Measurements from ENCODE around the gene KRTAP1-3. TPM values are rescaled to one million over a fixed set of nuclear protein-coding genes. Genes with fewer than 3 reads are reported as not detected.

Gene KRTAP1-3
- total RNA-seq, 2 donors from 2014 or later: not detected

DNA sequence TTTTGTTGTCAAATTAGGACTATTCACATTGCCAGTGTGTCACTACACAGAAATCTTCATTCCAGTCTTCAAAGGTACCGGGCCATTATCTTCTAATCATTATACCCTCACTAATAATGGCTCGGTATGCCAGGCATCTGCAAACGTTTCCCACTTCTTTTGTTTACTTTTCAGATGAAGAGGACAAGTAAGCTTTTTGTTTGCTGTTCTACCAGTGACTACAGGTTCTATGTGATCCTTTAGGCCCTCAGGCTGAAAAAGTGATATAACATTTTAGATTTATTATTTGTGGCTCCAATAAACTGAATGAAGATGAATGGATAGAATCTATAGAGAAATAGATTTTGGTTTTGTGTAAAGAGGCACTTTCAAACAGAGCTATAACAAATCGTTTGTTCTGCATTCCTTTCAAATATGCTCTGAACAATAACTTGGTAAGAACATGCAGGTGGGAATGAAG lies 25.3 kb downstream of the KRTAP1-3 start:
- no peak overlapping the region for H3K4me3 ChIP-seq
- DNase-seq (no peak), ATAC-seq (peak; percentile 35)
- H3K4me1 ChIP-seq: no peaks in the 10 kb centered on the region
- H3K27me3 ChIP-seq: no peaks in the 10 kb centered on the region
- TF ChIP-seq, protein P1, sequence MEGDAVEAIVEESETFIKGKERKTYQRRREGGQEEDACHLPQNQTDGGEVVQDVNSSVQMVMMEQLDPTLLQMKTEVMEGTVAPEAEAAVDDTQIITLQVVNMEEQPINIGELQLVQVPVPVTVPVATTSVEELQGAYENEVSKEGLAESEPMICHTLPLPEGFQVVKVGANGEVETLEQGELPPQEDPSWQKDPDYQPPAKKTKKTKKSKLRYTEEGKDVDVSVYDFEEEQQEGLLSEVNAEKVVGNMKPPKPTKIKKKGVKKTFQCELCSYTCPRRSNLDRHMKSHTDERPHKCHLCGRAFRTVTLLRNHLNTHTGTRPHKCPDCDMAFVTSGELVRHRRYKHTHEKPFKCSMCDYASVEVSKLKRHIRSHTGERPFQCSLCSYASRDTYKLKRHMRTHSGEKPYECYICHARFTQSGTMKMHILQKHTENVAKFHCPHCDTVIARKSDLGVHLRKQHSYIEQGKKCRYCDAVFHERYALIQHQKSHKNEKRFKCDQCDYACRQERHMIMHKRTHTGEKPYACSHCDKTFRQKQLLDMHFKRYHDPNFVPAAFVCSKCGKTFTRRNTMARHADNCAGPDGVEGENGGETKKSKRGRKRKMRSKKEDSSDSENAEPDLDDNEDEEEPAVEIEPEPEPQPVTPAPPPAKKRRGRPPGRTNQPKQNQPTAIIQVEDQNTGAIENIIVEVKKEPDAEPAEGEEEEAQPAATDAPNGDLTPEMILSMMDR (IDR thresholded peaks at IDR 0.05): no peak
- TF ChIP-seq POLR2A (IDR thresholded peaks at IDR 0.05): no peak
- no peaks in the 10 kb centered on the region for H3K9me3 ChIP-seq
- intact Hi-C loops (cut with DNase I): no loop called here
- H3K27ac ChIP-seq: no peak overlapping the region
- H3K36me3 ChIP-seq (replicated peaks in 1 of 2; ENCODE audit: insufficient read depth in 1 of 2, low read depth in 2 of 2): no peaks in the 10 kb centered on the region
- WGBS, 2 donors: 26 to 27% methylated on average over 4 of the region's 4 CpGs

DNA sequence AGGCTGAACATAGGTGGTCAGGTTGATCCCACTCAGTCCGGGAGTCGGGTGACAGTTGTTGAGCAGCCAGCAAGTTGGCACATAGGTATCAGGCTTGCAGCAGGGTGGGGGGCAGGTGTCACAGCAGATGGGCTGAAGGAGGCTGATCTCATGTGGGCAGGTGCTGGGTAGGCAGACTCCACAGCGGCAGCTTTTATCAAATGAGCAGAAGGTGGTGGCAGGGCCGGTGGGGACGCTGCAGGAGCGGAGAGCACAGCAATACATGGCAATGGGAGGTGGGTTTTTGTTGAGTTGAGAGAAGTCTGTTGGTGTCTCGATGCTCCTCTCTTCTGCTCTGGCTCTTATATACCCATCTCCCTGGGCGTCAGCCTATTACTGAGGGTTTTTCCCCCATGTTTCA lies 25.9 kb downstream of the KRTAP1-3 start, which contains the start of gene KRTAP3-1:
Gene KRTAP3-1 (minus strand): TSS at position 318 of the 400 bp plus-strand sequence. CDS start 54 bp downstream, at position 264.
- ATAC-seq (no peak), DNase-seq (no peak)
- Histone ChIP-seq H3K27me3 (no peaks in the 10 kb centered on the region), H3K9me3 (no peaks in the 10 kb centered on the region), H3K36me3 (replicated peaks in 1 of 2; ENCODE audit: insufficient read depth in 1 of 2, low read depth in 2 of 2) (no peaks in the 10 kb centered on the region), H3K4me3 (no peak within 1 kb of the TSS), H3K27ac (no peak within 1 kb of the TSS), H3K4me1 (no peaks in the 10 kb centered on the region)
- intact Hi-C loops (cut with DNase I): no loop called here
- TF ChIP-seq POLR2A (IDR thresholded peaks at IDR 0.05): no peak
- TF ChIP-seq, protein P1 (IDR thresholded peaks at IDR 0.05): no peak
- 75% methylated on average over 8 of the region's 8 CpGs for WGBS, 2 donors

DNA sequence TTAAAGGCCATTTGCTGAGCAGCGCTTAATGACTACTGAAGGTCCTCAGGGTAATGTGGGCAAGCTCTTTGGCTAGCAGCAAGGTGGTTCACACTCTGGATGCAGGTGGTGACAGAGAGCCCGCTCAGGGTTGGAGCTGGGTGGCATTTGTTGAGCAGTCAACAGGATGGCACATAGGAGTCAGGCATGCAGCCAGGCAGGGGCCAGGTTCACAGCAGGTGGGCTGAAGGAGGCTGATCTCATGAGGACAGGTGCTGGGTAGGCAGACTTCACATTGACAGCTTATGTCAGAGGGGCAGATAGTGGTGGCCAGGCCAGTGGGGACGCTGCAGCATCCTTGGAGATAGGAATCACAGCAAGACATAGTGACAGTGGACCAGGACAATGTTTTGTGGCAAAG lies 30.3 kb downstream of the KRTAP1-3 start:
- intact Hi-C loops (cut with DNase I): no loop called here
- no peak overlapping the region for H3K4me3 ChIP-seq
- TF ChIP-seq POLR2A (IDR thresholded peaks at IDR 0.05): no peak
- TF ChIP-seq, protein P1 (IDR thresholded peaks at IDR 0.05): no peak
- ATAC-seq (no peak), DNase-seq (no peak)
- no peaks in the 10 kb centered on the region for H3K4me1 ChIP-seq
- no peaks in the 10 kb centered on the region for H3K36me3 ChIP-seq (replicated peaks in 1 of 2; ENCODE audit: insufficient read depth in 1 of 2, low read depth in 2 of 2)
- H3K27ac ChIP-seq: no peak overlapping the region
- H3K27me3 ChIP-seq: no peaks in the 10 kb centered on the region
- 78 to 93% methylated on average over 3 of the region's 3 CpGs for WGBS, 2 donors
- no peaks in the 10 kb centered on the region for H3K9me3 ChIP-seq

DNA sequence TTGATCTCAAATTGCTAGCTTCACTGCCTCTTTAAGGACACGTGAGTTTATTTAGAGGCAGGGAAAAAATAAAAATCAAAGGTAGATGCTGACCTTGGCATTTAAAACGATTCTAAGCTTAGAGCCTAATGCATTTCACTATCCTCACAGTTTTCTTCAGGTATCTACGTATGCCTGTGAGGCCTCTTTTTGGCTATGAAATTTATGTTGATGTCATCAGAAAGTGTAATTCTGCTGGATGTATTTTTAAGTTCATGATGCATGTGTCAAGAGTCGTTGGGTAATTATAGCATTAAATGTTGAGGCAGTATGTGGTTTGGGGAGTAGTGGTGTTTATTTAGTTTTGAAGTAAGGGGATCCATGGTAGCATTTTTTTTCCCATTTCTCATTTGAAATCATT lies 30.7 kb downstream of the KRTAP1-3 start:
- ATAC-seq: no peak
- no peaks in the 10 kb centered on the region for H3K36me3 ChIP-seq (replicated peaks in 1 of 2; ENCODE audit: insufficient read depth in 1 of 2, low read depth in 2 of 2)
- DNase-seq: no peak
- TF ChIP-seq, protein P1 (IDR thresholded peaks at IDR 0.05): no peak
- no peak for TF ChIP-seq POLR2A (IDR thresholded peaks at IDR 0.05)
- no peak overlapping the region for H3K4me3 ChIP-seq
- H3K27ac ChIP-seq: no peak overlapping the region
- H3K4me1 ChIP-seq: no peaks in the 10 kb centered on the region
- intact Hi-C loops (cut with DNase I): no loop called here
- H3K9me3 ChIP-seq: no peaks in the 10 kb centered on the region
- no peaks in the 10 kb centered on the region for H3K27me3 ChIP-seq
- 46 to 55% methylated on average over 4 of the region's 4 CpGs for WGBS, 2 donors

DNA sequence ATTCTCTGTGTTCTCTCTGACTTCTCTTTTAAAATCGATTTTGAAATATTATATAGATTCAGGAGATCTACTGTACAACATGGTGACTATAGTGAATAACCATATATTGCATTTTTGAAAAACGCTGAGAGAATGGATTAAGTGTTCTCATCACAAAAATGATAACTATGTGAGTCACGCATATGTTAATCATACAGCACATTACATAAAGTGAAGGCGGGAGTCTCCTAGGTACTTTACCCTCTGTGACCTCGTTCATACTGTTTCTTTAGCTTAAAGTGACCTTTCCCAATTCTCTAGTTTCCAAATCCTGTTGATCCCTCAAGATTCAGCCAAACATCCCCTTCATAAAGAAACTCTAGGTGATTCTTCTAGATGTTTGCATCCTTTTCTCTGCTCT lies 31.9 kb downstream of the KRTAP1-3 start:
- TF ChIP-seq, protein P1 (IDR thresholded peaks at IDR 0.05): no peak
- TF ChIP-seq POLR2A (IDR thresholded peaks at IDR 0.05): no peak
- intact Hi-C loops (cut with DNase I): no loop called here
- Histone ChIP-seq H3K27me3 (no peaks in the 10 kb centered on the region), H3K9me3 (no peaks in the 10 kb centered on the region), H3K36me3 (replicated peaks in 1 of 2; ENCODE audit: insufficient read depth in 1 of 2, low read depth in 2 of 2) (no peaks in the 10 kb centered on the region), H3K4me1 (no peaks in the 10 kb centered on the region), H3K27ac (no peak overlapping the region), H3K4me3 (no peak overlapping the region)
- no peak for DNase-seq
- ATAC-seq: no peak
- 42 to 43% methylated on average over 5 of the region's 5 CpGs for WGBS, 2 donors
